Measurements from ENCODE around the gene IL1RAPL1.

- TF ChIP-seq TCF4 (CRISPR knock-in tag; IDR thresholded peaks at IDR 0.05; ENCODE audit: borderline replicate concordance) (no peak), PATZ1 (CRISPR knock-in tag; IDR thresholded peaks at IDR 0.05; ENCODE audit: borderline replicate concordance) (no peak), CSRNP3 (CRISPR knock-in tag; IDR thresholded peaks at IDR 0.05) (no peak), ZNF565 (CRISPR knock-in tag; conservative IDR thresholded peaks at IDR 0.05; ENCODE audit: low read depth) (no peak), ZFP30 (CRISPR knock-in tag; IDR thresholded peaks at IDR 0.05) (no peak), PPARA (CRISPR knock-in tag; IDR thresholded peaks at IDR 0.05; ENCODE audit: borderline replicate concordance) (no peak), CREB5 (CRISPR knock-in tag; IDR thresholded peaks at IDR 0.05; ENCODE audit: low read depth) (no peak), ARNTL (CRISPR knock-in tag; IDR thresholded peaks at IDR 0.05; ENCODE audit: borderline replicate concordance, low read depth) (no peak), ISL1 (CRISPR knock-in tag; IDR thresholded peaks at IDR 0.05) (no peak), GLIS3 (CRISPR knock-in tag; IDR thresholded peaks at IDR 0.05) (no peak), ZFP3 (CRISPR knock-in tag; IDR thresholded peaks at IDR 0.05) (no peak), BACH2 (CRISPR knock-in tag; IDR thresholded peaks at IDR 0.05; ENCODE audit: borderline replicate concordance) (no peak)
These were observed 556.5 kb downstream of the IL1RAPL1 start for GRCh38 chrX:29143756-29144155.

All from SK-N-SH treated with all-trans-retinoic acid at 6 μM for 48 hours (cell line).